HFFc6 (cell line): Measurements from ENCODE around the gene FLT3LG. TPM values are rescaled to one million over a fixed set of nuclear protein-coding genes. Genes with fewer than 3 reads are reported as not detected.

Source experiments
- DNase-seq: peaks from one replicate; pipeline ENCODE4 v3.0.0-alpha.2; 2018
- H3K27ac Mint-ChIP-seq: 2 replicates; pipeline ENCODE4 v1.8.0; 2020; ENCODE audit warnings: mild to moderate bottlenecking, mixed read lengths
- H3K27me3 Mint-ChIP-seq: 2 replicates; pipeline ENCODE4 v1.8.0; 2021; ENCODE audit warnings: mild to moderate bottlenecking, moderate library complexity, mixed read lengths; ENCODE audit not compliant: insufficient read depth
- H3K36me3 Mint-ChIP-seq: 2 replicates; pipeline ENCODE4 v1.8.0; 2021; ENCODE audit warnings: low read depth, mixed read lengths
- H3K4me1 Mint-ChIP-seq: 2 replicates; pipeline ENCODE4 v1.8.0; 2020; ENCODE audit warnings: low read depth, mixed read lengths
- H3K4me3 Mint-ChIP-seq: 2 replicates; pipeline ENCODE4 v1.8.0; 2020; ENCODE audit warnings: mild to moderate bottlenecking, moderate library complexity, mixed read lengths
- H3K9me3 Mint-ChIP-seq: 2 replicates; pipeline ENCODE4 v1.8.0; 2020; ENCODE audit warnings: mild to moderate bottlenecking, mixed read lengths
- CTCF ChIP-seq: fragments of 200-600 bp; sonication (generic); IDR thresholded peaks from 2 replicates; pipeline ENCODE4 v1.5.0; 2021; ENCODE audit warnings: antibody characterized with exemption, mild to moderate bottlenecking
- total RNA-seq, 6 experiments: library from RNA; stranded (reverse); fragmentation: NEBNext Ultra II Directional; extraction: Animal tissue kit (Norgen Biotek cat#: 25700); gene quantifications; 2 replicates in 1 of 6; 3 replicates in 5 of 6; pipeline ENCODE4 v1.2.3, GENCODE V29; 2021

FLT3LG gene
- total RNA-seq, 6 experiments from 2014 or later, result 4.9 to 12.5 (median 9.4) TPM

- Mint-ChIP-seq H3K36me3 (no peaks in the 10 kb centered on the region; the same call in 1 of the 2 replicates), H3K9me3 (peaks cover 5% of the 10 kb centered on the region; the same call in 1 of the 2 replicates), H3K4me1 (no peaks in the 10 kb centered on the region), H3K27me3 (peaks cover 64% of the 10 kb centered on the region), H3K4me3 (no peak overlapping the region), H3K27ac (no peak overlapping the region)
- DNase-seq, result no peak
- no peak for TF ChIP-seq CTCF
Observed at GRCh38 chr19:49432141-49433073, 41.6 kb upstream of the FLT3LG start.

DNA sequence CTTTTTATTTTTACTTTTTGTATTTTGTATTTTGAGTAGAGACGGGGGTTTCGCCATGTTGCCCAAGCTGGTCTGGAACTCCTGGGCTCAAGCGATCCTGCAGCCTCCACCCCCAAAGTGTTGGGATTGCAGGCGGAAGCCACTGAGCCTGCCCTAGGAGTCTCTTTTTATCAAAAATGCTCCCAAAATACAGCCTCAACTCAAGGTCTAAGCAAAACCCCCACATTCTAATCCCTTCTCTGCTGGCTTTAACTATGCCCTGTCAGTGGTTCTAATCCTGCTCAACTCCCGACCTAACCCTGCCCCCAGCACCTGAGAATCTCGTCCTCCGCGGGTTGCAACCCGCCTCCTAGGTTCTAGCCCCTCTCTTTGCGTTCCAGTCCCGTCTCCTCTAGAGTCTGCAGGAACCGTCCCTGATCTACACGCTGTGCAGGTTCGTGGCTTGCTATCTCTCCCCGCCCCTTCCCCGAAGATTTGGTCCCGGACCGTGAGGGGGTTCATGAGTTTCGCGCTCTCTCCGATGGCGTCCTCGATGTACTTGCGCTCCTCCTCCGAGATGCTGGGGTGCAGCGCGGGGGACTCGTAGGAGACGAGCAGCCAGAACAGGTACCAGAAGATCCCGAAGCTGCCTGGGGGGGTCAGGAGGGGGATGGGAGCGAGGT lies 40.6 kb upstream of the FLT3LG start:
- peaks cover 65% of the 10 kb centered on the region for H3K27me3 Mint-ChIP-seq
- TF ChIP-seq CTCF, result no peak
- H3K4me1 Mint-ChIP-seq, result no peaks in the 10 kb centered on the region
- H3K36me3 Mint-ChIP-seq, result no peaks in the 10 kb centered on the region; the same call in 1 of the 2 replicates
- no peak for DNase-seq
- H3K4me3 Mint-ChIP-seq, result no peak overlapping the region
- peaks cover 5% of the 10 kb centered on the region; the same call in 1 of the 2 replicates for H3K9me3 Mint-ChIP-seq
- H3K27ac Mint-ChIP-seq, result no peak overlapping the region

- TF ChIP-seq CTCF, result no peak
- H3K27ac Mint-ChIP-seq, result no peak overlapping the region
- no peak overlapping the region for H3K4me3 Mint-ChIP-seq
- no peak for DNase-seq
- no peaks in the 10 kb centered on the region; the same call in 1 of the 2 replicates for H3K36me3 Mint-ChIP-seq
- H3K27me3 Mint-ChIP-seq, result peaks cover 64% of the 10 kb centered on the region
- H3K4me1 Mint-ChIP-seq, result peaks cover 3% of the 10 kb centered on the region; the same call in 1 of the 2 replicates
- H3K9me3 Mint-ChIP-seq, result peaks cover 5% of the 10 kb centered on the region; the same call in 1 of the 2 replicates
Observed at GRCh38 chr19:49434907-49435583, 39.0 kb upstream of the FLT3LG start.

DNA sequence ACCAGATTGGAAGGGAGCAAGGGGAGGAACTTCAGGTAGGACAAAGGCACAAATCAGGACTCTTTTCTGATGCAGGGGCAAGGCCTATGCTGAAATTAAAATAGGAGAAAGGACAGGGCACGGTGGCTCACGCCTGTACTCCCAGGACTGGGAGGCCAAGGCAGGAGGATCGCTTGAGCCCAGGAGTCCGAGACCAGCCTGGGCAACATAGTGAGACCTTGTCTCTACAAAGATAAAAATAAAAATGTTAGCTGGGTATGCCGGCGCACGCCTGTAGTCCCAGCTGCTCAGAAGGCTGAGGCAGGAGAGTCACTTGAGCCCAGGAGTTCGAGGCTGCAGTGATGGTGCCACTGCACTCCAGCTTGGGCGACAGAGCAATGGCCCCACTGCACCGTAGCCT lies 38.3 kb upstream of the FLT3LG start:
- Mint-ChIP-seq H3K36me3 (no peaks in the 10 kb centered on the region; the same call in 1 of the 2 replicates), H3K4me3 (no peak overlapping the region), H3K27me3 (peaks cover 63% of the 10 kb centered on the region), H3K4me1 (peaks cover 9% of the 10 kb centered on the region), H3K27ac (no peak overlapping the region), H3K9me3 (peaks cover 5% of the 10 kb centered on the region; the same call in 1 of the 2 replicates)
- DNase-seq, result no peak
- no peak for TF ChIP-seq CTCF

DNA sequence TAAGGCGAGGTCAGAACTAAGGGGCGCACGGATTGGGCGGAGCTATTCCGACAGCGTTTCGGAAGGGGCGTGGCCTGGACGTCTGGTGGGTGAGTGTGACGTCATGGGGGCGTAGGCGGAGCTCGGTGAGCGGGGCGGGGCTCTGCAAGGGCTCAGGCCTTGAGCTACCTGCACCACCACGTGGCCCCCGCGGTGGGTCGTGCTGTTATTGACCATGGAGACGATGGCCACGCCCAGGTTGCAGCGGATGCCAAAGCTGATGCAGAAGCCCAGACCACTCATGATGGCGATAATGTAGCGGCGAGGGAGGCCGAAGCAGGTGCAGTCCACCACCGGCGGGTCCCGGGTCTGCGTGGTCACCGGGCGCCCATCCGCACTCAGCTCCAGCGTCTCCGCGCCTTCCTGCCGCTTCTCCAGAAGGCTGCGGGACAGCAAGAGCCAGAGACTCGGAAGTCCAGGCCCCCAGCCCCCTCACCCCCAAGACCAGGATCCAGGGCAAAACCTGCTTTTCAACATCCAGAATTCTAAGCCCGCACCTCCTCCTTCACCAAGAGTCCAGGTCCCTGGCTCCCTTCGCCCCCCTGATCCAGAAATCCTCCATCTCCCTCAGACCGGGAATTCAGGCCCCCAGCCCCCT lies 37.5 kb upstream of the FLT3LG start:
- no peak overlapping the region for H3K27ac Mint-ChIP-seq
- TF ChIP-seq CTCF, result no peak
- no peak overlapping the region for H3K4me3 Mint-ChIP-seq
- no peaks in the 10 kb centered on the region; the same call in 1 of the 2 replicates for H3K36me3 Mint-ChIP-seq
- peaks cover 13% of the 10 kb centered on the region for H3K4me1 Mint-ChIP-seq
- no peak for DNase-seq
- H3K9me3 Mint-ChIP-seq, result peaks cover 5% of the 10 kb centered on the region; the same call in 1 of the 2 replicates
- H3K27me3 Mint-ChIP-seq, result peaks cover 59% of the 10 kb centered on the region
